GM18519 (cell line): ENCODE measurements around the gene DLGAP5.

ENCODE experiments used
- ATAC-seq: cut with Tn5 transposase; IDR thresholded peaks from one replicate; pipeline ENCODE4 v1.9.1; 2021; ENCODE audit warnings: mild to moderate bottlenecking, moderate library complexity; ENCODE audit not compliant: unreplicated experiment, low FRiP score

Gene DLGAP5

GRCh38 chr14:55115861-55116245 lies 75.5 kb downstream of the DLGAP5 start:
- ATAC-seq = no peak

- no peak for ATAC-seq
Observed at GRCh38 chr14:55115460-55115859, 75.9 kb downstream of the DLGAP5 start.

GRCh38 chr14:55114720-55115119 lies 76.7 kb downstream of the DLGAP5 start:
- ATAC-seq = no peak

- ATAC-seq = no peak
Observed at GRCh38 chr14:55111122-55111708, 80.2 kb downstream of the DLGAP5 start.

GRCh38 chr14:55109836-55110235 lies 81.5 kb downstream of the DLGAP5 start:
- ATAC-seq = no peak

- no peak for ATAC-seq
Observed at GRCh38 chr14:55107766-55108554, 83.4 kb downstream of the DLGAP5 start.

- no peak for ATAC-seq
Observed at GRCh38 chr14:55105991-55106390, 85.4 kb downstream of the DLGAP5 start.

GRCh38 chr14:55103971-55104954 lies 87.1 kb downstream of the DLGAP5 start:
- ATAC-seq = no peak

GRCh38 chr14:55103005-55103640 lies 88.3 kb downstream of the DLGAP5 start:
- ATAC-seq = no peak

GRCh38 chr14:55102141-55102621 lies 89.2 kb downstream of the DLGAP5 start:
- ATAC-seq = peak; percentile 58

- ATAC-seq = no peak
Observed at GRCh38 chr14:55101698-55102097, 89.7 kb downstream of the DLGAP5 start.

GRCh38 chr14:55099756-55100155 lies 91.6 kb downstream of the DLGAP5 start:
- no peak for ATAC-seq

GRCh38 chr14:55098561-55098898 lies 92.9 kb downstream of the DLGAP5 start:
- ATAC-seq = no peak
